B cell (primary cell): Measurements from ENCODE around the gene ZNF398. TPM values are rescaled to one million over a fixed set of nuclear protein-coding genes. Genes with fewer than 3 reads are reported as not detected.

Source experiments
- ATAC-seq: fragments of 200-7000 bp; cut with Tn5 transposase; one replicate; pipeline ENCODE4 v1.10.0; 2021; ENCODE audit warnings: low read depth, mild to moderate bottlenecking, moderate number of reproducible peaks, moderate library complexity
- CTCF ChIA-PET: fragments of 350-600 bp; sonication (Branson Sonifier 250); formaldehyde crosslinking; loops from one replicate; lab custom pipeline; 2021; ENCODE audit warnings: antibody characterized with exemption, inconsistent platforms; lab: Charles Lee
- POLR2A ChIA-PET: fragments of 350-600 bp; sonication (Branson Sonifier 250); formaldehyde crosslinking; loops from one replicate; lab custom pipeline; 2021; ENCODE audit warnings: antibody characterized with exemption; lab: Charles Lee
- DNase-seq: peaks from one replicate; pipeline ENCODE4 v3.0.0; 2013
- H2AFZ ChIP-seq: 2 replicates; pipeline ENCODE4 v1.6.1; 2012; ENCODE audit warnings: mild to moderate bottlenecking, low read depth, low read length; ENCODE audit not compliant: insufficient read depth, poor library complexity, severe bottlenecking
- H3K27ac ChIP-seq, 2 donors: 1 replicate in 1 of 2; 2 replicates in 1 of 2; pipeline ENCODE4 v1.5.1; 2012 to 2013; ENCODE audit warnings: low read length in 2 of 2, mild to moderate bottlenecking in 2 of 2, moderate library complexity in 1 of 2
- H3K27me3 ChIP-seq, 4 experiments: fragments of 200-600 bp in 1 of 4; sonication (generic) in 1 of 4; replicated peaks in 1 of 4; 1 replicate in 2 of 4; 2 replicates in 2 of 4; pipeline versions ENCODE4 v1.6.1 to v1.7.0; 2013 to 2016; ENCODE audit warnings: low read length in 3 of 4, mild to moderate bottlenecking in 2 of 4, mixed read lengths in 1 of 4, moderate library complexity in 1 of 4; ENCODE audit not compliant: insufficient read depth in 4 of 4, control insufficient read depth in 3 of 4; ENCODE audit errors: control extremely low read depth in 1 of 4
- H3K36me3 ChIP-seq, 2 experiments: replicated peaks in 1 of 2; 1 replicate in 1 of 2; 2 replicates in 1 of 2; pipeline versions ENCODE4 v1.6.1 to v1.7.1; 2013; ENCODE audit warnings: low read length in 1 of 2; ENCODE audit not compliant: insufficient read depth in 2 of 2, control insufficient read depth in 1 of 2; ENCODE audit errors: control extremely low read depth in 1 of 2, extremely low read depth in 1 of 2
- H3K4me1 ChIP-seq, 2 donors: fragments of 200-600 bp in 1 of 2; sonication (generic) in 1 of 2; 1 replicate in 1 of 2; 2 replicates in 1 of 2; pipeline versions ENCODE4 v1.5.1 to v1.6.1; 2013 to 2017; ENCODE audit warnings: low read length in 2 of 2; ENCODE audit not compliant: control insufficient read depth in 2 of 2, insufficient read depth in 2 of 2
- H3K4me2 ChIP-seq: replicated peaks from 2 replicates; pipeline ENCODE3; 2012; ENCODE audit warnings: mild to moderate bottlenecking, low read depth, low read length; ENCODE audit not compliant: poor library complexity, severe bottlenecking
- H3K4me3 ChIP-seq, 5 experiments: fragments of 200-600 bp in 1 of 5; sonication (generic) in 1 of 5; 1 replicate in 3 of 5; 2 replicates in 2 of 5; pipeline versions ENCODE4 v1.5.1 to v1.7.0; 2011 to 2016; ENCODE audit warnings: low read length in 4 of 5, mild to moderate bottlenecking in 4 of 5, low read depth in 2 of 5, control low read depth in 1 of 5, moderate library complexity in 1 of 5; ENCODE audit not compliant: insufficient read depth in 1 of 5; ENCODE audit errors: control extremely low read depth in 1 of 5, extremely low read depth in 1 of 5
- H3K79me2 ChIP-seq: fragments of 200-600 bp; sonication (generic); one replicate; pipeline ENCODE4 v1.6.0; 2016; ENCODE audit warnings: low read length; ENCODE audit not compliant: control insufficient read depth, insufficient read depth
- H3K9ac ChIP-seq: fragments of 200-600 bp; sonication (generic); 2 replicates; pipeline ENCODE4 v1.6.1; 2017; ENCODE audit warnings: mild to moderate bottlenecking, low read length, moderate library complexity
- H3K9me3 ChIP-seq, 3 donors: one replicate each; pipeline versions ENCODE4 v1.6.1 to v1.7.1; 2013; ENCODE audit warnings: low read length in 2 of 3; ENCODE audit not compliant: control insufficient read depth in 2 of 3, insufficient read depth in 1 of 3; ENCODE audit errors: control extremely low read depth in 1 of 3
- H4K20me1 ChIP-seq: 2 replicates; pipeline ENCODE4 v1.6.0; 2012; ENCODE audit warnings: mild to moderate bottlenecking, low read length; ENCODE audit not compliant: insufficient read depth, control insufficient read depth, poor library complexity, severe bottlenecking
- H3K27ac Mint-ChIP-seq: one replicate; pipeline ENCODE4 v1.8.0; 2021; ENCODE audit warnings: mixed read lengths
- H3K27me3 Mint-ChIP-seq: one replicate; pipeline ENCODE4 v1.8.0; 2021; ENCODE audit warnings: mixed read lengths
- H3K4me1 Mint-ChIP-seq: one replicate; pipeline ENCODE4 v1.8.0; 2021; ENCODE audit warnings: mixed read lengths
- H3K4me3 Mint-ChIP-seq: one replicate; pipeline ENCODE4 v1.8.0; 2021; ENCODE audit warnings: mixed read lengths
- H3K9me3 Mint-ChIP-seq: one replicate; pipeline ENCODE4 v1.8.0; 2022; ENCODE audit warnings: mixed read lengths; ENCODE audit not compliant: insufficient read depth
- EZH2 ChIP-seq: IDR thresholded peaks from 2 replicates; pipeline ENCODE4 v1.6.1; 2012; ENCODE audit warnings: borderline replicate concordance, low read depth, mild to moderate bottlenecking, moderate library complexity, low read length; ENCODE audit not compliant: insufficient read depth, poor library complexity, severe bottlenecking
- WGBS: methylation state at CpG from one replicate; pipeline ENCODE4 v1.1.5; 2013; ENCODE audit warnings: missing lambda C conversion rate; ENCODE audit not compliant: insufficient coverage; 5-methylcytosine and 5-hydroxymethylcytosine counted together
- intact Hi-C: fragments of 100-400 bp; cut with micrococcal nuclease; formaldehyde crosslinking; loops from one replicate; pipeline ENCODE4 v1.10.0; 2022
- polyA plus RNA-seq: library from polyadenylated mRNA; depleted of rRNA; stranded (reverse); fragments of >200 nt; gene quantifications from 2 replicates; pipeline ENCODE4 v1.2.3, GENCODE V29; 2012
- total RNA-seq, 2 donors: library from RNA; stranded (reverse); fragments of 120-200 nt in 1 of 2; gene quantifications; 1 replicate in 1 of 2; 2 replicates in 1 of 2; pipeline versions ENCODE4 v1.2.3 to v1.2.4, GENCODE V29; 2013 to 2022
- TF ChIP-seq, protein P1 (sequence below): fragments of 200-600 bp; IDR thresholded peaks from one replicate; pipeline ENCODE4 v1.8.0; 2022; ENCODE audit warnings: antibody characterized with exemption, mild to moderate bottlenecking

Gene ZNF398
- total and polyA plus RNA-seq, 2 donors (not counting 1 experiment from before 2014, with no cell fraction given), result 7.7 to 22.5 TPM

DNA sequence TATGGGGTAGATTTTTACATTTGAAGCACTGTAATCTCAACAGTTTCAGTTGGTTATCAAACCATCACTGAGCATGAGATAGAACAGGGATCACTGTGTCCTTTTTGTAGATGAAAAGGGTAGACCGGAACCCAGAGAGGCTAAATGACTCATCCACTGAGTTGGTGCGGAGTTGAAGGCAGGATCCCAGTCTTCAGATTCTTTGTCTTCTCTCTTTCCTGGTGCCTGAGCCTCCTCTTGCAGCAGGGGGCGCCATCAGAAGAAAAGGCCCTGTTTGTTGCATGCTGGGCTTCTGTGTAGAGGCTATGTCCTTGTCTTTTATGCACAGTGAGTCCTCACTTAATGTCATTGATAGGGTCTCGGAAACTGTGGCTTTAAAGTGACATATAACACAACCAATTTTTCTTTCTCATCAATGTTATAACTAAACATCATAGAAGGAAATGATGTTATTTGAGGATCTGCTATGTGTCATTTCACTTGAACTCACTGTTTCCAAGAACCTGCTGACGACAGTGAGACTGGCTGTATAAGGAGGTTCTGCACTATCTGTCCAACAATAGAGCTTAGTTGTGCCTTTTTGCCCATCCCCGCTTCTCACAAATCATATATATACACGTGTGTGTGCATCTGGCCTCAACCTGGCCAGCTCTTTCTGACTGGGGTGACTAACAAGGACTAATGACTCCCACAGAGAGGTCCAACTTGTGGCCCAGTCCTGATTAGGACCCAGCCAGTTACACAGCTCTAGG, 62.4 kb downstream of the ZNF398 start:
- H4K20me1 ChIP-seq, result no peaks in the 10 kb centered on the region
- TF ChIP-seq EZH2, result no peak
- TF ChIP-seq, protein P1, sequence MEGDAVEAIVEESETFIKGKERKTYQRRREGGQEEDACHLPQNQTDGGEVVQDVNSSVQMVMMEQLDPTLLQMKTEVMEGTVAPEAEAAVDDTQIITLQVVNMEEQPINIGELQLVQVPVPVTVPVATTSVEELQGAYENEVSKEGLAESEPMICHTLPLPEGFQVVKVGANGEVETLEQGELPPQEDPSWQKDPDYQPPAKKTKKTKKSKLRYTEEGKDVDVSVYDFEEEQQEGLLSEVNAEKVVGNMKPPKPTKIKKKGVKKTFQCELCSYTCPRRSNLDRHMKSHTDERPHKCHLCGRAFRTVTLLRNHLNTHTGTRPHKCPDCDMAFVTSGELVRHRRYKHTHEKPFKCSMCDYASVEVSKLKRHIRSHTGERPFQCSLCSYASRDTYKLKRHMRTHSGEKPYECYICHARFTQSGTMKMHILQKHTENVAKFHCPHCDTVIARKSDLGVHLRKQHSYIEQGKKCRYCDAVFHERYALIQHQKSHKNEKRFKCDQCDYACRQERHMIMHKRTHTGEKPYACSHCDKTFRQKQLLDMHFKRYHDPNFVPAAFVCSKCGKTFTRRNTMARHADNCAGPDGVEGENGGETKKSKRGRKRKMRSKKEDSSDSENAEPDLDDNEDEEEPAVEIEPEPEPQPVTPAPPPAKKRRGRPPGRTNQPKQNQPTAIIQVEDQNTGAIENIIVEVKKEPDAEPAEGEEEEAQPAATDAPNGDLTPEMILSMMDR, result peak; percentile 61
- Mint-ChIP-seq H3K4me1 (no peaks in the 10 kb centered on the region), H3K27ac (no peak overlapping the region), H3K9me3 (no peaks in the 10 kb centered on the region), H3K4me3 (no peak overlapping the region), H3K27me3 (no peaks in the 10 kb centered on the region)
- POLR2A ChIA-PET, result no interaction called here
- peak; percentile 47 for ATAC-seq
- peak; percentile 37 for DNase-seq
- no peaks in the 10 kb centered on the region for H3K27me3 ChIP-seq
- no peaks in the 10 kb centered on the region for H3K4me1 ChIP-seq
- 76% methylated on average over 4 of the region's 7 CpGs for WGBS
- H3K27ac ChIP-seq, result no peak overlapping the region
- intact Hi-C loops, result no loop called here
- no peak overlapping the region for H3K4me3 ChIP-seq
- CTCF ChIA-PET, result interaction anchor here (0.6 to 1.4 kb wide), 3 partner anchors 9 to 213 kb away, joined by 3 to 5 read pairs (median 3); no protein-coding TSS in a partner anchor
- H3K4me2 ChIP-seq, result no peak overlapping the region
- peaks cover 20 to 58% of the 10 kb centered on the region in 2 experiments for H3K36me3 ChIP-seq
- no peaks in the 10 kb centered on the region for H3K9me3 ChIP-seq
- H3K79me2 ChIP-seq, result no peaks in the 10 kb centered on the region
- H2AFZ ChIP-seq, result no peak overlapping the region
- H3K9ac ChIP-seq, result no peak overlapping the region

DNA sequence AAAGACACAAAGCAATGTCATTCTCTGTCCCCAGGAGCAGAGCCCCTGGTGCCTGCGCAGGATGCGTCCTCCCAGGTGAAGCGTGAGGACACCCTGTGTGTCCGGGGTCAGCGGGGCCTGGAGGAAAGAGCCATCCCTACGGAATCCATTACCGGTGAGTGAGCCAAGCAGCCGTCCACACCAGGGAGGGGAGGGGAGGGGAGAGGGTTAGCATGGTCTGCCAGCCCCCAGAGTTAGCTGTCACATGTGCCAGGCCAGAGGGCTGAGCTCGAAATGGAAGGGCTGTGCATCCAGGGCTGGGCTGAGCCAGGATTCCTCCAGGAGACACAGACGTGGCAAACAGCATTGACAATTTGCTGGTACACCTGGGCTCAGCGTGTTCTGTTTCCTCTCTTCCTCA, 63.3 kb downstream of the ZNF398 start:
- POLR2A ChIA-PET, result no interaction called here
- Histone ChIP-seq H3K9me3 (no peaks in the 10 kb centered on the region), H2AFZ (no peak overlapping the region), H3K27me3 (no peaks in the 10 kb centered on the region), H3K36me3 (peaks cover 20 to 64% of the 10 kb centered on the region in 2 experiments), H3K27ac (no peak overlapping the region), H3K9ac (no peak overlapping the region), H3K4me2 (no peak overlapping the region), H3K4me3 (no peak overlapping the region), H3K4me1 (no peaks in the 10 kb centered on the region), H3K79me2 (no peaks in the 10 kb centered on the region), H4K20me1 (no peaks in the 10 kb centered on the region)
- Mint-ChIP-seq H3K4me1 (no peaks in the 10 kb centered on the region), H3K9me3 (no peaks in the 10 kb centered on the region), H3K4me3 (no peak overlapping the region), H3K27me3 (no peaks in the 10 kb centered on the region), H3K27ac (no peak overlapping the region)
- no peak for DNase-seq
- no peak for ATAC-seq
- TF ChIP-seq EZH2, result no peak
- intact Hi-C loops, result no loop called here
- CTCF ChIA-PET, result interaction anchor here (0.8 to 1.4 kb wide), 2 partner anchors 8 to 212 kb away, joined by 3 read pairs; no protein-coding TSS in a partner anchor
- WGBS, result 98% methylated on average over 10 of the region's 11 CpGs
